ENCODE results near the gene MAST4. TPM values are rescaled to one million over a fixed set of nuclear protein-coding genes. Genes with fewer than 3 reads are reported as not detected.
"Not testable (repeated sequence)": the region's sequence is repeated elsewhere in the genome, so short reads cannot be mapped to it uniquely, and the experiment has no call there.

Gene MAST4
- total and polyA plus RNA-seq, 2 of the 4 experiments (the other 2 are of a cell fraction) = 4.8 to 6.8 TPM

- no peak overlapping the region for H3K4me3 ChIP-seq (ENCODE audit: insufficient read depth, low read depth, low read length)
- POLR2A ChIA-PET (ENCODE audit: unreplicated experiment) = no interaction called here
- no peaks in the 10 kb centered on the region for H3K79me1 ChIP-seq (ENCODE audit: low read depth in 1 of 2, low read length in 2 of 2)
- no peak overlapping the region for H3K56ac ChIP-seq (ENCODE audit: extremely low read depth, insufficient read depth, low read length)
- no peak overlapping the region for H2AFZ ChIP-seq (replicated peaks; ENCODE audit: low read length, poor library complexity)
- H3K18ac ChIP-seq (ENCODE audit: low read depth, low read length) = no peak overlapping the region
- H3K23ac ChIP-seq (ENCODE audit: low read depth, low read length) = no peak overlapping the region
- H3K14ac ChIP-seq (replicated peaks; ENCODE audit: low read depth, low read length) = no peak overlapping the region
- dilution Hi-C loops (cut with HindIII; ENCODE audit: low sequenced_read_pairs, unreplicated experiment) = no loop called here
- no peak overlapping the region for H3K4ac ChIP-seq (ENCODE audit: low read depth, low read length)
- no peak overlapping the region for H2AK9ac ChIP-seq (replicated peaks; ENCODE audit: low read depth, low read length, poor library complexity)
- H3K4me2 ChIP-seq (ENCODE audit: low read depth, low read length) = no peak overlapping the region
- no peak overlapping the region for H2BK120ac ChIP-seq (ENCODE audit: low read depth, low read length)
- H3K4me1 ChIP-seq (ENCODE audit: control insufficient read depth, insufficient read depth, low read length) = peaks cover 2% of the 10 kb centered on the region; the same call in 1 of the 2 replicates
- H3K36me3 ChIP-seq (ENCODE audit: control insufficient read depth, insufficient read depth, low read length) = 0 out of 2 replicates have a peak, but pooled peaks cover under 1% of the 10 kb centered on the region
- no peaks in the 10 kb centered on the region for H3K9me1 ChIP-seq (ENCODE audit: insufficient read depth, low read length)
- no TSS peak for BruUV-seq (replicated peaks)
- no peak overlapping the region for H3K27ac ChIP-seq (ENCODE audit: insufficient read depth, low read length)
- in situ Hi-C loops (cut with MboI; ENCODE audit: low sequenced_read_pairs) = no loop called here
- H3K9me3 ChIP-seq (ENCODE audit: control insufficient read depth, insufficient read depth, low read length) = no peaks in the 10 kb centered on the region
- CTCF ChIA-PET = no interaction called here
- no peaks in the 10 kb centered on the region for H3K27me3 ChIP-seq (ENCODE audit: control insufficient read depth, insufficient read depth, low read length)
- H2AK5ac ChIP-seq (ENCODE audit: low read depth, low read length) = no peak overlapping the region
- H4K91ac ChIP-seq (ENCODE audit: insufficient read depth, low read depth, low read length) = no peak overlapping the region
- TF ChIP-seq RAD21 (IDR thresholded peaks at IDR 0.05; ENCODE audit: low read length) = no peak
- TF ChIP-seq CEBPB (IDR thresholded peaks at IDR 0.05; ENCODE audit: low read depth, low read length) = no peak
- no peak for TF ChIP-seq SMC3 (IDR thresholded peaks at IDR 0.05; ENCODE audit: low read depth, low read length)
- ATAC-seq (ENCODE audit: low read depth) = no peak
- DNase-seq = no peak
- H2BK5ac ChIP-seq (ENCODE audit: low read depth, low read length, poor library complexity, severe bottlenecking) = no peak overlapping the region
- no peak overlapping the region for H2BK20ac ChIP-seq (ENCODE audit: low read depth, low read length)
- no peak overlapping the region for H4K5ac ChIP-seq (ENCODE audit: low read depth, low read length)
- WGBS, 2 experiments (ENCODE audit: extremely low coverage in 2 of 2, insufficient read length in 1 of 2) = 100% methylated on average over 1 of the region's 3 CpGs; no CpG with 5 or more reads in 1 of the 2 experiments
- no peak overlapping the region for H3K9ac ChIP-seq (ENCODE audit: low read depth, low read length)
- H4K20me1 ChIP-seq (ENCODE audit: insufficient read depth, low read length) = no peaks in the 10 kb centered on the region
- H2BK15ac ChIP-seq (ENCODE audit: low read depth, low read length) = no peak overlapping the region
- intact Hi-C loops (cut with micrococcal nuclease) = no loop called here
- H4K8ac ChIP-seq (ENCODE audit: low read depth in 2 of 2, low read length in 2 of 2) = no peak overlapping the region
Measured at GRCh38 chr5:67170767-67171166, 574.6 kb downstream of the MAST4 start.

- H3K4me1 ChIP-seq (ENCODE audit: control insufficient read depth, insufficient read depth, low read length); H2BK20ac ChIP-seq (ENCODE audit: low read depth, low read length); H2AK5ac ChIP-seq (ENCODE audit: low read depth, low read length); H2BK15ac ChIP-seq (ENCODE audit: low read depth, low read length); H4K20me1 ChIP-seq (ENCODE audit: insufficient read depth, low read length); H3K9me1 ChIP-seq (ENCODE audit: insufficient read depth, low read length); ATAC-seq (ENCODE audit: low read depth); H3K79me1 ChIP-seq (ENCODE audit: low read depth in 1 of 2, low read length in 2 of 2); intact Hi-C loops (cut with micrococcal nuclease); POLR2A ChIA-PET (ENCODE audit: unreplicated experiment); H2BK120ac ChIP-seq (ENCODE audit: low read depth, low read length); H3K56ac ChIP-seq (ENCODE audit: extremely low read depth, insufficient read depth, low read length); H4K5ac ChIP-seq (ENCODE audit: low read depth, low read length); H3K4ac ChIP-seq (ENCODE audit: low read depth, low read length); H2AK9ac ChIP-seq (replicated peaks; ENCODE audit: low read depth, low read length, poor library complexity); H2AFZ ChIP-seq (replicated peaks; ENCODE audit: low read length, poor library complexity); H3K9me3 ChIP-seq (ENCODE audit: control insufficient read depth, insufficient read depth, low read length); dilution Hi-C loops (cut with HindIII; ENCODE audit: low sequenced_read_pairs, unreplicated experiment); H3K27me3 ChIP-seq (ENCODE audit: control insufficient read depth, insufficient read depth, low read length); H3K14ac ChIP-seq (replicated peaks; ENCODE audit: low read depth, low read length); H3K36me3 ChIP-seq (ENCODE audit: control insufficient read depth, insufficient read depth, low read length); H3K18ac ChIP-seq (ENCODE audit: low read depth, low read length); H3K4me2 ChIP-seq (ENCODE audit: low read depth, low read length); H3K23ac ChIP-seq (ENCODE audit: low read depth, low read length); H3K9ac ChIP-seq (ENCODE audit: low read depth, low read length); H4K91ac ChIP-seq (ENCODE audit: insufficient read depth, low read depth, low read length); H3K27ac ChIP-seq (ENCODE audit: insufficient read depth, low read length); H2BK5ac ChIP-seq (ENCODE audit: low read depth, low read length, poor library complexity, severe bottlenecking); CTCF ChIA-PET; H4K8ac ChIP-seq (ENCODE audit: low read depth in 2 of 2, low read length in 2 of 2); BruUV-seq (replicated peaks); DNase-seq; in situ Hi-C loops (cut with MboI; ENCODE audit: low sequenced_read_pairs); H3K4me3 ChIP-seq (ENCODE audit: insufficient read depth, low read depth, low read length): not testable (repeated sequence)
- no CpG with 5 or more reads among the region's 2 CpGs for WGBS, 2 experiments (ENCODE audit: extremely low coverage in 2 of 2, insufficient read length in 1 of 2)
Measured at GRCh38 chr5:67173351-67173750, 577.2 kb downstream of the MAST4 start.

Measured in IMR-90 (cell line).